DMS 273 (cell line): ENCODE data around the gene SPOCK1.
A peak's percentile ranks its signal among the peaks of the same experiment; 100 is the strongest.

Experiments used
- DNase-seq: peaks from one replicate; lab custom pipeline; 2025; ENCODE audit not compliant: unreplicated experiment; lab: John Stamatoyannopoulos, UW

The SPOCK1 gene

GRCh38 chr5:137304226-137304874 is 194.8 kb downstream of the SPOCK1 start:
- DNase-seq: peak; percentile 94

- DNase-seq: peak; percentile 26
Measured at GRCh38 chr5:137303509-137303908, 195.6 kb downstream of the SPOCK1 start.

- no peak for DNase-seq
Measured at GRCh38 chr5:137300411-137301240, 198.5 kb downstream of the SPOCK1 start.

- no peak for DNase-seq
Measured at GRCh38 chr5:137296213-137296781, 202.8 kb downstream of the SPOCK1 start.

- DNase-seq: no peak
Measured at GRCh38 chr5:137294604-137295003, 204.5 kb downstream of the SPOCK1 start.

- no peak for DNase-seq
Measured at GRCh38 chr5:137292461-137293027, 206.6 kb downstream of the SPOCK1 start.

- DNase-seq: no peak
Measured at GRCh38 chr5:137291436-137291835, 207.7 kb downstream of the SPOCK1 start.

- no peak for DNase-seq
Measured at GRCh38 chr5:137291031-137291430, 208.1 kb downstream of the SPOCK1 start.

- DNase-seq: no peak
Measured at GRCh38 chr5:137290373-137290772, 208.8 kb downstream of the SPOCK1 start.

GRCh38 chr5:137289856-137290255 is 209.3 kb downstream of the SPOCK1 start:
- no peak for DNase-seq

GRCh38 chr5:137287569-137287968 is 211.6 kb downstream of the SPOCK1 start:
- no peak for DNase-seq

- DNase-seq: no peak
Measured at GRCh38 chr5:137286025-137286610, 213.0 kb downstream of the SPOCK1 start.

- no peak for DNase-seq
Measured at GRCh38 chr5:137283801-137284200, 215.3 kb downstream of the SPOCK1 start.

GRCh38 chr5:137282216-137282615 is 216.9 kb downstream of the SPOCK1 start:
- DNase-seq: no peak

- DNase-seq: no peak
Measured at GRCh38 chr5:137281201-137281600, 217.9 kb downstream of the SPOCK1 start.

- DNase-seq: no peak
Measured at GRCh38 chr5:137280656-137281055, 218.5 kb downstream of the SPOCK1 start.

GRCh38 chr5:137279521-137280231 is 219.4 kb downstream of the SPOCK1 start:
- DNase-seq: no peak

- DNase-seq: no peak
Measured at GRCh38 chr5:137278476-137278875, 220.7 kb downstream of the SPOCK1 start.

GRCh38 chr5:137275083-137275482 is 224.0 kb downstream of the SPOCK1 start:
- DNase-seq: peak; percentile 53

GRCh38 chr5:137273511-137273910 is 225.6 kb downstream of the SPOCK1 start:
- no peak for DNase-seq

GRCh38 chr5:137272831-137273230 is 226.3 kb downstream of the SPOCK1 start:
- DNase-seq: no peak
